Epidermal melanocyte (primary cell): ENCODE results near the gene CMTM7.

Experiments used
- DNase-seq: peaks from one replicate; pipeline ENCODE4 v3.0.0; 2011; ENCODE audit warnings: low spot score; ENCODE audit not compliant: insufficient read length

Gene CMTM7

GRCh38 chr3:32413845-32414521 is 22.3 kb downstream of the CMTM7 start:
- DNase-seq, result no peak

DNA sequence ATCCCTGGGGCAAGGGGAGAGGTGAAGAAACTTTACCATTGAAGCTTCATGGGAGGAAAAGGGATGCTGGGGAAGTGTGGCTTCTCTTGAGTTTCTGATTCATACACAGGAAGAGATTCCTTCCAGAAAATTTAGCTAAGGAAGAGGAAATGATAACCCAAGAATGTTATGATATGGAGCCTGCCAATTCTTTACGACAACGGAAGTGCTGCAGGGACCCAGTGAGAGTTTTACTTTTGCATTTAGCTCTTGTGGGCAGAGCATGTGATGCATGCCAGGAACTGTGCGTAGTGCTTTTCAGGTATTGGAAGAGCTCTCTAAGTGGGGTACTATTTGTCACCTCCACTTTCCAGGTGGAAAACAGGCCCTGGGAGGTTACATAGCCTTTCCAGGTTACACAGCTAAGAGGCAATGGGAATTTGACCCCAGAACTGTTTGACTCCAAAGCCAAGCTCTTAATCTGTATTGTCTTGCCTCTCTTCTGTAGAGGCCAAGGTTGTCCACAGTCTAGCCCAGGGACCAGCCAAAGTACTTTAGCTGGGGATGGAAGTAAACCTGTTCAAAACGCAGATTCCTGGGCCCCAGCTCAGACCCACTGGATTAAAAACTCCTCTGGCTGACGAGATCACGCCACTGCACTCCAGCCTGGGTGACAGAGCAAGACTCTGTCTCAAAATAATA is 23.0 kb downstream of the CMTM7 start:
- no peak for DNase-seq

- no peak for DNase-seq
These were observed 28.1 kb downstream of the CMTM7 start for GRCh38 chr3:32419742-32420125.

- DNase-seq, result peak; percentile 23
These were observed 28.7 kb downstream of the CMTM7 start for GRCh38 chr3:32420126-32421038.

DNA sequence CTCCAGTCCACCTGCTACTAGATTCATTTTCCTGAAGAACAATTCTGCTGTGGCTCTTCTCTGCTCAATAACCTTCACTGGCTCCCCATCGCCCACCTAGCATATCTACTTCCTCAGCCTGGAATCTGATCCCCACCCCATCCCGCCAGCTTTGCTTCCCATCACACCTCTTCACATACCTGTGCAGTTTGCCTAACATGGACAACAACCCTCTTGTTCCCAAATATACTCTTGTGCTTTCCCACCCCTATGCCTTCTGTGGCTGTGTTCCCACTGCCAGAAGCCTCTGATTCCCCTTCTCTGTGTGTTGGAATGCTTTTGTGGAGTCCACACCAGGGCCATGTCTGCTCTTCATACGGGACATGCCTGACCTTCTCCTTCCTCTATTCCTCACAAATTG is 29.5 kb downstream of the CMTM7 start:
- DNase-seq, result no peak

GRCh38 chr3:32421991-32422859 is 30.6 kb downstream of the CMTM7 start:
- DNase-seq, result peak; percentile 58

GRCh38 chr3:32422943-32423342 is 31.3 kb downstream of the CMTM7 start:
- no peak for DNase-seq

GRCh38 chr3:32423534-32423933 is 31.9 kb downstream of the CMTM7 start:
- DNase-seq, result no peak

- no peak for DNase-seq
These were observed 32.4 kb downstream of the CMTM7 start for GRCh38 chr3:32423956-32424557.

DNA sequence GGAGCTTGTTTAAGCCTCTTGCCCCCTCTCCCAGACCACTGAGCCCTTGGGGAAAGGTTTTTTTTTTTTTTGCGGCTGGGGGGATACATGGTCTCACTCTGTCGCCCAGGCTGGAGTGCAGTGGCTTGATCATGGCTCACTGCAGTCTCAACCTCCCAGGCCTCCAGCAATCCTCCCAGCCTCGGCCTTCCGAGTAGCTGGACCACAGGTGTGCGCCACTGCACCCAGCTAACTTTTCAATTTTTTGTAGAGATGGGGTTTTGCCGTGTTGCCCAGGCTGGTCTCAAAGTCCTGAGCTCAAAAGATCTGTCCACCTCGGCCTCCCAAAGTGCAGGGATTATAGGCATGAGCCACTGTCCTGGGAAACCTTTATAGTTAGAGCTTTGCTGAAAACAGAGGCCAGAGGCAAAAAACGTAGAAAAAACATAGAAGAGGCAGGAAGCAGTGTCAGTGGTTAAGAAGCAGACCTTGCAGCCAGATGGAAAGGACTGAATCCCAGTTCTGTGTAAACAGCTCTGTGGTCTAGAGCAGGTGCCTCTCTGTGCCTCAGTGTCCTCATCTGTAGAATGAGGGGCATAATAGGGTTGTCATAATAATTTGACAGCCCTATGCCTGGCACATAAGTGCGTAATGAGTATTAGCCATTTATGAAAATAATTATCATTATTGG is 33.1 kb downstream of the CMTM7 start:
- no peak for DNase-seq

GRCh38 chr3:32428092-32429068 is 36.7 kb downstream of the CMTM7 start:
- no peak for DNase-seq

DNA sequence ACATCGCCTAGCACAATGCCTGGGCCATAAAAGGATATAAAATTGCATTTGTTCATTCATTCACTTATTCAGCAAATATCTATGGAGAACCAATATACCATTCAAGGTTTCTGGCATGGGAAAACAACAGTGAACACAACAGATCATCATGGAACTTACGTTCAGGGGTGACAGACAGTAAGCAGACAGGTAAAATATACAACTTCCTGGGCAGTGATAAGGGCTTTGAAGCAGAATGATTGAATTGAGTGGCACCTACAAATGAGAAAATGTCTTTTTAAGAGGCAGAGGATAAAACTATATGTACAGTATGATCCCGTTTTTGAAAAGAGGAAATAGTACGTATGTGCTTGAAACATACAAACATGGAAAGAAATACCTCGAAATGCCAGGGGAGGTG is 39.2 kb downstream of the CMTM7 start:
- no peak for DNase-seq

GRCh38 chr3:32431481-32431880 is 39.8 kb downstream of the CMTM7 start:
- no peak for DNase-seq

DNA sequence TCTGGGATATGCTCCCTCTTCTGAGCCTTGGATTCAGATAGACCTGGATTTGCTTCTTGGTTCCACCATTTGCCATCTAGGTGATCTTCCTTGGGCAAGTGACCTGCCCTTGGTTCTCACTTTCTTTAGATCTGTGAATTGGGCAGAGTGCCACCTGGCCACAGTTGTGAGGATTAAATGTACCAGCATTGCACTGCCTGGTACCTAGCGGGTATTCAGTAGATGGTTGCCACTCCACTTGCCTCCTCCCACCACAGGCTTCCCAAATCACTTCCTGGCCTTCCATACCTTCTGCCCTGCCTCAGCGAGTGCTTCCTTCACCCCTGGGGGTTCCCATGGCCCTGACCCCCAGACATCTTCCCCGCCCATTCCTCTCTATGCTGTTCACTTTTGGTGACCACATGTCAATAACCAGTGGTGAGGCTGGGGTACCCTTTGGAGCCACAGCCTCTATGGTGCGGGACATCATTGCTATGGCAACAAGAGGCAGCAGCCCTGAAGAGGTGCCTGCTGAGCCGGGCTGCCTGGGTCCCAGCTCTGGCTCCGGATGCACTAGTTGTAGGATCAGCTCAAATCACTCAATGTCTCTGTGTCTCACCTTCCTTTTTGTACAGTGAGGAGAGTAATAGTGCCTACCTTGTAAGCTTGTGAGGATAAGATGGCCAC is 40.5 kb downstream of the CMTM7 start:
- no peak for DNase-seq

- no peak for DNase-seq
These were observed 41.3 kb downstream of the CMTM7 start for GRCh38 chr3:32432711-32433530.

DNA sequence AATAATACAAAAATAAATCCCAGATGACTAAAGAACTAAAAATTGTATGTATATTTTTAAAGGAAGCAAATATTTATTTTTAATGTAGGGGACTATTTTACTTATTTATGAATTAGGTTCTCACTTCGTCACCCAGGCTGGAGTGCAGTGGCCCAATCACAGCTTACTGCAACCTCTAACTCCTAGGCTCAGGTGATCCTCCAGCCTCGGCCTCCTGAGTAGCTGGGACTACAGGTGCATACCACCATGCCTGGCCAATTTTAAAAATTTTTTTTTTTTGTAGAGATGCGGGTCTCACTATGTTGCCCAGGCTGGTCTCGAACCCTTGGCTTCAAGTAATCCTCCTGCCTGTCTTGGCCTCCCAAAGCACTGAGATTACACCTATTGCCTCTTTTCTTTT is 42.6 kb downstream of the CMTM7 start:
- DNase-seq, result no peak

GRCh38 chr3:32435911-32436815 is 44.5 kb downstream of the CMTM7 start:
- no peak for DNase-seq
